TTC549 (cell line): ENCODE measurements around the gene SLC39A13.

Experiments
- FAIRE-seq: peaks from 2 replicates; lab custom pipeline; 2012; peaks lifted over from hg19 to GRCh38; lab: Jason Lieb, UNC

The SLC39A13 gene

DNA sequence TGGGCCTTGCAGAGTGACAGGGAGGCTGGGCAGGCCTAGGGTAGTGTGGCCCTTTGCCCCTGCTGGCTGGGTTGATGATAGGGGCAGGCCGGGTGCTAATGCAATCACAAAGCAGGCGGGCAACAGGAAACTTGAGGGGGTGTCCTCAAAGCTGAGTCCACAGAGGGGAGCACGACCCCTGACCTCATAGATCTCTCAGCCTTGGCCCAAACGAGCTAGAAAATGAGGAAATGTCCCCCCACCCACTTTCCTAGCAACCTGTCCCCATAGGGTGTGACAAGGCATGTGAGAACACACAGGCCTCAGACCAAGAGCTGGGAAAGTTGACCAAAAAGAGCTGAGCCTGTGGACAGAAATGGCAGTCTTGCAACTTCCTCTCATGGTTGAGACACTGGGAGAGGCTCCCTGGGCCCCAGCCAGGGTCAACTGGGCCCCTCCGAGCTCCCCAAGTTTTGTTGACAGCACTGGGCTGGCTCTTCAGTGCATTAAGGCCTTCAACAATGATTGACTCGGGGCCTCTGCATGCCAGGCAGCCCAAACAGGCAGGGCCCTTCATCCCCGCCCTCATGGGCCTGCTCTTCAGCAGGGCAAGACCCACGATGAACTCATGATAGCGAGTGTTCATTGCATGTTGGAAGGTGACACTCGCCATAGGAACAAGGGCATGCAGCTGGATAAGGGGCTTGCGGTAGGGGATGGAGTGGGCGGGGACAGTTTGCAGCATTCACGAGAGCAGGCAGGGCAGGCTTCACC lies 20.3 kb upstream of the SLC39A13 start:
- FAIRE-seq: no peak

DNA sequence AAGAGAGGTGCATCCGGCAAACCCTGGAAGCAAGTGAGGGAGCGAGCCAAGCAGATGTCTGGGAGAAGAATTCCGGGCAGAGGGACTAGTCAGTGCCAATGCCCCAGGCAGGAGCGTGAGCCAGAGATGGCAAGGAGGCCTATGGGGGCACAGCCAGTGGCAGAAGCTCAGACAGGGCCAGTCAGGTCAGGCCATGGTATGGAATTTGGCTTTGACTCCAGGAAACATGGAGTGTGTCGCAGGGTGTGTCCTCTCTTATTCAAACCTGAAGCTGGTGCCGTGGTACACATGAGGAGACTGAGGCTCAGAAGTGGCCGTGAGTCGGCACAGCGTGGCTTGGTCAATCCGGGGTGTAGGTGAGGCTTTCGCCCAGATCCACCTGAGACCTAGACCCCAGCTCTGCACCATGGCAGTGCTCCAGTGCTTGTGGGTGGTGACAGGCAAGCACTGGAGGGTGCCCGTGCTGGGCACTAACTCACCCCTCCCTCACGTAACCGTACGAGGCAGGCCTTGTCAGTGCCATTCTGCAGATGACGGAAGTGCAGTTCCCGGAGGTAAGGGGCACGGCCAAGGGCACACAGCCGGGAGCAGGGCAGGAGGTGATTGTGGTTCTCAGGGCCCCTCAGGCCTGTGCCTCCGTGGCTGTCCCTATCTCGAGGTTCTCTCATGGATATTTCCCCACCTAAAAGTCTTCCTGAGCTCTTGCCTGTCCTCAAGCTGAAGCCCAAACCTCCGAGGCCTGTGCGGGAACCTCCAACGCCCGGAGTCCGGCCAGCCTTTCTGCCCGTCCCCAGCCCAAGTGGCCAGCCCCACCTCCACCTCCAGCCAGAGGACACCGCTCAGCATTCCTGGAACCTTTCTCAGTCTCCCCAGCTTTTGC lies 19.5 kb upstream of the SLC39A13 start:
- FAIRE-seq: no peak

- FAIRE-seq: no peak
Observed at GRCh38 chr11:47389577-47390421, 18.6 kb upstream of the SLC39A13 start.

- FAIRE-seq: no peak
Observed at GRCh38 chr11:47390422-47390760, 18.0 kb upstream of the SLC39A13 start.

- FAIRE-seq: no peak
Observed at GRCh38 chr11:47391077-47391583, 17.3 kb upstream of the SLC39A13 start.

GRCh38 chr11:47391711-47392432 lies 16.5 kb upstream of the SLC39A13 start:
- no peak for FAIRE-seq

DNA sequence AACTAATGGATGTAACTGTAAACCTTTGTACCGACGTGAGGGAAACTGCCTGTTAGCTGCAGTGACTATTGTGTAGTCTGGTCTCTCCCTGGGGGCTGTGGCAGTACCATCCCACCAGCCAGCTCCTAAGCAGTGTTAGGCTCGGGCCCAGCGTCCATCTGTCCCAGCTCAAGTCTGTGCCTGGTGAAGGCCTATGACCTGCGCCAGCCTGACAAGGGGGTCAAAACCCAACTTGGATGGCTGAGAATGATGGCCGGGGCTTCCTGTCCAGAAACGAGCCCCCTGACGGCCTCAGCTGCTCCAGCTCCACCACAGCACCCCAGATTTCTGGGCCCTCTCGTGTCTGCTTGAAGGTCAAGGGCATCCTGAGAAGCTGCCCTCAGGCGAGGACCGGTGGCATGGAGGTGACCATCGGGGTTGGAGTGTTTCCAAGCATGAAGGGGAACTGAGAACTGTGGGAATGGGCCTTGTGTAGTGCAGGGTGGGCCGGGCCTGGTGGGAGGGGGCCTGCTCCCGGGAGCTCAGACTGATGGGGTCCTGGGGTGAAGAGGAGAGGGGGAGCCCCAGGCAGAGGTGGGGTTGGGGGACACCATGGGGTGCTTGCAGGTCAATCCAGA lies 15.7 kb upstream of the SLC39A13 start:
- FAIRE-seq: no peak

- no peak for FAIRE-seq
Observed at GRCh38 chr11:47393163-47394049, 15.0 kb upstream of the SLC39A13 start.

DNA sequence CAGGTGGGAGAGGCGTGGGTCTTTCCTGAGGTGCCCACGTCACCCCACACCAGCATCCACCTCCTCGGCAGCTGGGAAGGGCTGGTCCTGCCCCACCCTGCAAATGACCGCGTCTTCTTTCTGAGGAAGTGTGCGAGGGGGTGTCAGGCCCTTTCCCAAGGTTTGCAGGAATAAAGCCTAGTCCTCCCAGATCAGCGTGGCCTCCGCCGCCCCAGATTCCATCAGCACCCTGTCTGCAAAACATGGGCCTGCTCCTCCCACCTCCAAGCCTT lies 14.4 kb upstream of the SLC39A13 start:
- FAIRE-seq: no peak

DNA sequence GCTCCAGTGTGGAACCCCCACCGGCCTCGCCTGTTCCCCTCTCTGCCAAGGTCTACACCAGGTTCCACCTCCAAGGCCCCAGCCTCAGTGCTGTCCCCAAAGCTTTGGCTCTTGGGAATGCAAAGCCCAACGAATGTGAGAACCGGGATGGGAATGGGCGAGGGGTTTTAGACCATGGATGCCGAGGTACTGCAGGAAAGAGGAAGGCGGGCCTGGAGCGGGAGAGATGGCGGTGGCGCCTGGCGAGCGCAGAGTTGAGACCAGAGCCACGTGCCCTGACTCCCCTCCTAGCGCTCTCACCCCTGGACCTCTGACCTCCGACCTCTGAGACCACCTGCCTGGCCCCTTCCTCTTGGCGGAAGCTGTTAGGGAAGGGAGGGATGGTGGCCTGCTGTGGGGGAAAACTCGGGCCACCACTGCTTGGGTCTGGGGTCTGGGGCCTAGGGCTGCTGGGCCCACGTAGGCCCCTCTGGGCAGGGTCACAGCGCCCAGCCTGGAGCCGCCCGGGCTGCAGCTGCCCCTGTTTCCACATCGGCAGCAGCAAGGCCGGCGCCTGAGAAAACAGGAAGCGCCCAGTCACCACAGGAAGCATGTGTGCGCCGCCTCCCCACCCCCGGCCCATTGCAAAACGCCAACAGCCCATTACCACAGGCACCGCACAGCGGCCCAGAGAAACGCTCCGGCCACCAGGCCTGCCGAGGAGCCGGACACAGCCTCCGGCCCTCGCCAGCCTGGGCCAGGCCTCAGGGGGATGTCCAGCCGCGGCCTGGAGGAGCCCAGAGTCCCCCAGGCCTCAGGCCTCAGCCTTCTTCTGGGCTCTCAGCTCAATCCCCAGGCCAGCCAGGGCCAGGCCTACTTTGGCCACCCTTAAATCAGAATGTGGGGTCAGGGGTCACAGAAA lies 13.8 kb upstream of the SLC39A13 start:
- FAIRE-seq: no peak

DNA sequence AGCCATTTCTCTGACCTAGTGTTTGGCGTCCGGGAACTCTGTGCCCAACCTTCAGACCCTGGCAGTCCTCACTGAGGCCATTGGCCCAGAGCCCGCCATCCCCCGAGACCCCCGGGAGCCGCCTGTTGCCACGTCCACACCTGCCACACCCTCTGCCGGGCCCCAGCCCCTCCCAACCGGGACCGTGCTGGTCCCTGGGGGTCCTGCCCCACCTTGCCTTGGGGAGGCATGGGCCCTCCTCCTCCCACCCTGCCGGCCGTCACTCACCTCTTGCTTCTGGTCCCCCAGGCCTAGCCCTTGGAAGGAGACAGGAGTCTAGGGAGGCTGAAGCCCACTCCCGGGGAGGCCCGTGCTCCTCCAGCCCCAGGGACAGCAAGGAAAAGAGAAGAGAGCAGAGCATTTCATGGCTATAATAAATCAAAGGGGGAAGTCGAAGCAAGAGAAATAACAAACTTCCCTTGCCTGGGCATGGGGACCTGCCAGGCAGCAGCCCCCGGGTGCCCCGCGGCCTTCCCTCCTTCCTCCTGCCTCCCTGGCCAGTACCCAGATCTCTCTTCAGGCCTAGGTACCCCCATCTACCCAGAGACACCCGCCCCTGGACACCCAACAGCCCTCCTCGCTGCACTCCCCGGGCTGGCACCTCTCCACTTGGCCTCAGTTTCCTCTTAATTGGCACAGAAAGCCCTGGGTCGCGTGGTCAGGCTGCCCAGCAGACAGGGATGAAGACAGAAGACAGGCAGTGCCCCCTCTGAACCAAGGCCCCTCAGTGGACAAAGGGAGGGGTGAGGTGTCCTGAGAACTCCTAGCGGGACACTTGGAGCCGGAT lies 13.0 kb upstream of the SLC39A13 start:
- no peak for FAIRE-seq

GRCh38 chr11:47396049-47396320 lies 12.4 kb upstream of the SLC39A13 start:
- FAIRE-seq: no peak

DNA sequence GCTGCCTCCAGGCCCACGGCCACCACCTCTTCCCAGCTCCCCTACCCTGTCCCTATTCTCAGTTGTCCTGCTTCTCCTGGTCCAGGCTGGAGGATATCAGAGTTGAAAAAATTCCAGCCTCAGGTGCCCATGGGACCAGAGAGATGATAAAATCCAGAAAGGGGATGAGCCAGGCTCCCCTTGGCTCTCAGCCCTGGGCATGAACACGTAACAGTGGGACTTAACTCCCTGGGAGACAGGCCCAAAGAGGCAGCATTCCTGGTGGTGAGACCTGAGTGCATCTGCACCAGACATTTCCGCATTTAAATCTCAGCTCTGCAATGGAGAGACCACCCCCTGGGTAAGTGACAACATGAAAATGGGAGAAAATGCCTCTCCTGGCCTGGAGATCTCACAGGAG lies 10.4 kb upstream of the SLC39A13 start:
- no peak for FAIRE-seq

- FAIRE-seq: no peak
Observed at GRCh38 chr11:47398551-47398950, 9.8 kb upstream of the SLC39A13 start.

- no peak for FAIRE-seq
Observed at GRCh38 chr11:47399860-47400767, 8.3 kb upstream of the SLC39A13 start.

DNA sequence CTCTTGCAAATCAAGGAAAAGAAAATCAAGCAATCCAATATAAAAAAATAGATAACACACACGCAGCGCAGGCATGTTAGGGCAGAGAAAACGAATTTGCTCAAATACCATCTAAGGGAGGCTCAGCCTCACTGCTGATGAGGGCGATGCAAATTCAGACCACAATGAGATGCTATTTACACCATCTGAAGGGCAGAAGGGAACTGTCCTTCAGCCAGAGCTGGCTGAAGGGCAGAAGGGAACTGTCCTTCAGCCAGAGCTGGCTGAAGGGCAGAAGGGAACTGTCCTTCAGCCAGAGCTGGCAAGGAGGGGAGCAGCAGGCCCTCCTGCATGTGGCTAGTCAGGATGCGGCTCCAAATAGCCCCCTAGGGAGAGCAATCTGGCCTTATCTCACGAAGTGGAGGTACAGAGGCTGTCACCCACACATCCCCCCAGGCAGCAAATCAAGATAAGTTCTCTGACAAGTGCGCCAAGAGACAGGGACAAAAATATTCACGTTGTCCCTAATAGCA lies 7.6 kb upstream of the SLC39A13 start:
- no peak for FAIRE-seq

GRCh38 chr11:47403135-47403534 lies 5.3 kb upstream of the SLC39A13 start:
- no peak for FAIRE-seq

DNA sequence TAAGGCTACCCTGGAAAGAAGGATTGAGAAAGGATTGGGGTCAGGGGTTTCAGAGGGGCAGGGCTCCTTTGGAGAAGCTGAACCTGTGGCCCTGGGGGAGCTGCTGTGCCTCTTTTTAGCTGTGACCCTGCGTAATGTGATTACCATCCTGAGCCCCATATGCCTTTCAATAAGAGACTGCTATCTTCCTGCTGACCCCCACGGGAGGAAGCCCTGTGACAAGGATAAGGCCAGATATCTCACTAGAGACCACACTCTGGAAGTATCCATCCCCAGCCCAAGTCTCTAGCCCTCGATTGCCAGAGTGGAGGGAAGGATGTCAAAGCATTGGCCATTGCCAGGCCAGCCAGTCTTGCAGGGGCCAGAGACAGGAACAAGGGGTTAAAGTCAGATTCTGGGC lies 4.8 kb upstream of the SLC39A13 start:
- no peak for FAIRE-seq
